A549 treated with AZD9567 at 1 μM for 4 hours (cell line): ENCODE results near the gene VKORC1L1. TPM values are rescaled to one million over a fixed set of nuclear protein-coding genes. Genes with fewer than 3 reads are reported as not detected.

Source experiments
- total RNA-seq: library from RNA; stranded (reverse); fragments of 200-300 nt; extraction: Qiagen RNA extraction; gene quantifications from 5 replicates; pipeline ENCODE4 v1.2.3, GENCODE V29; 2022; ENCODE audit not compliant: insufficient read depth

Gene VKORC1L1
- 28.4 to 34.4 TPM (median 33.0 TPM) in 5 replicates for total RNA-seq

DNA sequence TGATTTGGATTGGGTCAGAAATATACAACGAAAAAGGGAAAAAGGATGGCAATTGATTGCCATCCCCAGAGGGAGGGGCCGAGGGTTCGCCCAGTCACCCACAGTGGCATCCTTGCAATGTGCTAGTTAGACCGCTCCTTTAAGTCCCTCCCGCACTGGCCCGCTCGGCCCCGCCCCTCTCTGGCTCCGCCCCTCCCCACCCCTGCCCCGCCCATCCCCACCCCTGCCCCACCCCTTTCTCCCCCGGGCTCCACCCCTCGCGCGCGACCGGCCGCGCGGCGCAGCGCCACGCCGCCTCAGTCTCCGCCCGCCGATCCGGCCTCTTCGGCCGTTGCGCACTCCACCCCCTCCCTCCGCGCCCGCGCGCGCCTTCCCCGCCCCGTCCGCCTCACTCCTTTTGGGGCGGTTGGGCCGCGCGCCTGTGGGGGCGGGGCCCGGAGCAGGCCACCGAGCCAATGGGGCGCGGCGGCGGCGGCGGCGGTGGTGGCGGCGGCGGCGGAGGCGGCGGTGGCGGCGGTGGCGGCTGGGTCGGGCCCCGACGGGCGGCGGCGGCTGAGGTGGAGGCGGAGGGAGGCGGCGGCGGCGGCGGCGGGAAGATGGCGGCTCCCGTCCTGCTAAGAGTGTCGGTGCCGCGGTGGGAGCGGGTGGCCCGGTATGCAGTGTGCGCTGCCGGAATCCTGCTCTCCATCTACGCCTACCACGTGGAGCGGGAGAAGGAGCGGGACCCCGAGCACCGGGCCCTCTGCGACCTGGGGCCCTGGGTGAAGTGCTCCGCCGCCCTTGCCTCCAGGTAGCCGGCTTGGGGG is at the start of gene VKORC1L1:
TSS of gene VKORC1L1 (plus strand) at position 299 of the 806 bp plus-strand sequence. CDS start at position 597, 298 bp downstream.

DNA sequence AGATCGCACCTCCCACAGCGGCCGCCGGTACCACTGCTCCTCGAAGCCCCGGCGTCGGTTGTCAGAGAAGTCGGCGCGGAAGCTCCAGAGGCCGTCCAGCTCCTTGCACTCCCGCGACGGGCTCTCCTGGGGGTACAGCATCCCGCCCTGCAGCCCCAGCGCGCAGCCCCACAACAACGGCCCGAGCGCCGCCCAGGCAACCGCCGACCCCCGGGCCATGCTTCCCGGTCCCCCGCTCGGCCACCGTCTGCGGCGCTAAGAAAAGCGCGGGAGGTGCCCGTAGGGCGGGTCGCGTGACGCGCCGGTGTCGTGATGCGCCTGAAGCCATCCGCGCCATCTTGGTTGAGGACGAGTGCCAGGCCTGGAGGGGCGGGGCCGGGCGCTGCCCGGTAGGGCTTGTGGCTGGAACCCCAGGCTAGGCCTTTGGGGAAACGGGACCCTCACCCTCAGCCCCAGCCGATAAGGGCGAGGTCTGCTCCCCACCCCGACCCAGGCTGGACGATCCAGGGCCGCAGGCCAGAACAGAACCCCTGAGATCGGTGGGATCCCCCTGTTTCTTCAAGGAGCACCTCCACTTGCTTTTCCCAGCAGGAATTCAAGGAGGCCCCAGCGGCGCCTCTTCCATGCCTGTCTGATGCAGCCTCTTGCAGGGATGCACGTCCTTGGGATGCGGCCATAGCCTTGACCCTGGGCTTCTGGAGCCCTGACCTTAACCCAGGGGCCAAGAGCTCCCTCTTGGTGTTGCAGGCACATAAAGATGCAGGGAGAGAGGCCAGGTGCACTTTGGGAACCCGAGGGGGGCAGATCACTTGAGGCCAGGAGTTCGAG is 109.3 kb downstream of the VKORC1L1 start, which contains the start of gene GUSB:
TSS of gene GUSB (minus strand) at position 249 of the 828 bp plus-strand sequence. CDS start at position 219, 30 bp downstream.

Other genes starting within 250 kb of the VKORC1L1 start
- 32.3 to 35.6 TPM (median 33.5 TPM) in 5 replicates for gene GUSB, start 109.1 kb downstream of the VKORC1L1 start, total RNA-seq
- 23.6 to 25.5 TPM (median 24.2 TPM) in 5 replicates for gene ASL, start 202.7 kb downstream of the VKORC1L1 start, total RNA-seq
- 25.2 to 36.2 TPM (median 26.2 TPM) in 5 replicates for gene CRCP, start 241.8 kb downstream of the VKORC1L1 start, total RNA-seq